Measurements from ENCODE around the gene ACSL6. TPM values are rescaled to one million over a fixed set of nuclear protein-coding genes. Genes with fewer than 3 reads are reported as not detected.

Gene ACSL6
- total RNA-seq, 1 donor from 2014 or later: 0.35 TPM

DNA sequence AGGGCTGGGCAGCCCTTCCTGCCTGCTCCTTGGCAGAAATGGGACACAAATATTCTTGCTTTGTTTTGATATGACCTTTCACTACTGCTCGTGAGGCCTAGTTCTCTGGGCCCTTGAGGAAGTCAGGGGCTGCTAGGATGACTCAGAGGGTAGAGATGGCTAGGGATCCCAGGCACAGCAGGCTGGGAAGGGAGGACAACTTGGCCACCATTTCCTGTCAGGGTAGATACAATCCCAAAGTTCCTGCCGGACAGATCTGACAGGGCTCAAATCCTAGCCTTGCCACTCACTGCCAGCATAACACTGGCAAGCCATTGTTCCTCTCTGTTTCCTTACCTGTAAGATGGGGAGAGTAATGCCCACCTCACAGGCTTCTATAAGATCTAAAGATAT, 34.2 kb downstream of the ACSL6 start:
- no peak for DNase-seq (ENCODE audit: low read depth)
- no peak overlapping the region for H3K4me3 ChIP-seq (ENCODE audit: low read depth, low read length)
- TF ChIP-seq, protein P1, sequence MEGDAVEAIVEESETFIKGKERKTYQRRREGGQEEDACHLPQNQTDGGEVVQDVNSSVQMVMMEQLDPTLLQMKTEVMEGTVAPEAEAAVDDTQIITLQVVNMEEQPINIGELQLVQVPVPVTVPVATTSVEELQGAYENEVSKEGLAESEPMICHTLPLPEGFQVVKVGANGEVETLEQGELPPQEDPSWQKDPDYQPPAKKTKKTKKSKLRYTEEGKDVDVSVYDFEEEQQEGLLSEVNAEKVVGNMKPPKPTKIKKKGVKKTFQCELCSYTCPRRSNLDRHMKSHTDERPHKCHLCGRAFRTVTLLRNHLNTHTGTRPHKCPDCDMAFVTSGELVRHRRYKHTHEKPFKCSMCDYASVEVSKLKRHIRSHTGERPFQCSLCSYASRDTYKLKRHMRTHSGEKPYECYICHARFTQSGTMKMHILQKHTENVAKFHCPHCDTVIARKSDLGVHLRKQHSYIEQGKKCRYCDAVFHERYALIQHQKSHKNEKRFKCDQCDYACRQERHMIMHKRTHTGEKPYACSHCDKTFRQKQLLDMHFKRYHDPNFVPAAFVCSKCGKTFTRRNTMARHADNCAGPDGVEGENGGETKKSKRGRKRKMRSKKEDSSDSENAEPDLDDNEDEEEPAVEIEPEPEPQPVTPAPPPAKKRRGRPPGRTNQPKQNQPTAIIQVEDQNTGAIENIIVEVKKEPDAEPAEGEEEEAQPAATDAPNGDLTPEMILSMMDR (conservative IDR thresholded peaks at IDR 0.05; ENCODE audit: low read depth, low read length): no peak

DNA sequence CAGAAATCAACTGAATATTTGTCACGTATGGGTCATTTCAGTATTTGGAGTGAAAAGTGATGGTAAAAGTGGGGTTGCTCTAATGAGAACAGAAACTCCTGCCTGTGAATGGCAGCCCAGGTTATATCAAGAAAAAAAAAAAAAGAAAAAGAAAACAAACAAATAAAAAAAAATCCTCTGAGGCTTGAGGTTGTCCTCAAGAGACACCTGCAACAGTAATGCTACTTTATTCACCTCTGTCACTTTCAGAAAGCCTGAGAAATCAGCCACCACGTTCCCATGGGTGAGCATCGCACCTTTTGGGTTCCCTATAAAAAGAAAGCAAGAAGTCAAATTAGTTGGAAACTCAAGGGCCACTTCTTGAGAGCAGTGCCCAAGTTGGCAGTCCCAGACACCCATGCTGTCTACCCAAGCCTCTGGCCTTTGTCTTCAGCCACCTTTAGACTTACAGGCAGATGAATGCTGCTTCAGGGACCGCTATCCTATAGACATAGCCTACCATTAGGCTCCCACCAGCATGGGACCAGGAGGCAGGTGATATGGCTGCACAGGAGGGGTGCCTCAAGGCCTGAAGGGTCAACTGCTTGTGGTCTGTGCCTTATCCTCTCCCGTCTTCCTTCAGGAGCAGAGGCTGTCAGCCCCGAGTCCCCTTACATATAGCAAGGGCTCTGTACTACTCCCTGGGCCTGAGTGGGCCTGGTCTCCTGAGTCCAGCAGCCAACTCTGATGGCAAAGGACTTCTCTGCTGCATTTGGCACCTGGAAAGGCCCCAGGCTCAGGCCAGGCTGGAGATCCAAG, 34.8 kb downstream of the ACSL6 start:
- TF ChIP-seq, protein P1 (conservative IDR thresholded peaks at IDR 0.05; ENCODE audit: low read depth, low read length): no peak
- no peak overlapping the region for H3K4me3 ChIP-seq (ENCODE audit: low read depth, low read length)
- no peak for DNase-seq (ENCODE audit: low read depth)

DNA sequence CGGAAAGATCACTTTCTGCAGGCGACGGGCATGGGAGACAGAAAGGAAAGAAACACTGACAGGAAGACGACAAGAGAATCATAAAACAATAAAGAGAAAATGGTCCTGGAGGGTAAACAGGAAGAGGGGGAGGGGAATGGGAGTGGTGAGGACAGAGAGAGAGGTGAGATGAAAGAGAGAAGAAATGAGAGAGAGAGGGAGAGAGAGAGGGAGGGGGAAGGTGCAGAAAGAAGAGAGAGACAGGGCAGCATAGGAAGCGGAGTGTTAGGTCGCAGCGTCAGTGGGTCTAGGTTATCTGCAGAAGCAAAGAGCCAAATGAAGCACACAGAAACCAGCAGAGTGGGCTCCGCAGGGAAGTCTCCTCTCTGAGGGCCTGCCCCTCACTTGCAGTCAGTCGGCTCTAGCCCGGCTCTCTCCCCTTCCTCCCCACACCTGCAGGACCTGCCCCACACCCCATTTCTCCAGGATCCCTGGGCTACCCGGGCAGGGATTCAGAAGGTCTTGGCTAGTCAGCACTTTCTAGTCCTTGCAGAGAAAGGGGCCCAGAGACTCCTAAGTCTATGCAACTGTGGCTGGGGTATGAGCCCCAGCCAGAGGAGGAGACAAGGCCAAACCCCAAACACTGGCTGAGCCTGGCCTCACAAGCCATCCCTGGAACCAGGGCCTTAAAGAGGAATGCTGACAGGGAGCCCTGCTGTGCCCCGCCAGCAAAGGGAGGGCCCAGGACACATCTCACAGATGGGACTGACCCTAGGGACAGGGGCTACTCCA, 36.3 kb downstream of the ACSL6 start:
- DNase-seq (ENCODE audit: low read depth): no peak
- TF ChIP-seq, protein P1 (conservative IDR thresholded peaks at IDR 0.05; ENCODE audit: low read depth, low read length): no peak
- no peak overlapping the region for H3K4me3 ChIP-seq (ENCODE audit: low read depth, low read length)

DNA sequence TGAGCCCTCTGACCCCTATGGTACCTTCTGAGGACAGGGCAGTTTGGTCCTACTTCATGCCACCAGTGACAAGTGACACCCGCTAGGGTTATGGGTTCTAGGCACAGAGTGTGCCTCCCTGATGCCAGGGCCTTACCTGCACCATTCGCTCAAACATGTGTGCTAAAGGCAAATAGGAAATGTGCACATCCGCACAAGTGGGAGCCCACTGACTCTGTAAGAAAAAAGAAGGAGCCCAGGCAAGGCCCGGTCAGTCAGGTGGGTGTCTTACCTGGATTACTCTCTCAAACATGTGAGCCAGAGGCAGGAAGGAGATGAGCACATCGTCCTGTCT, 36.9 kb downstream of the ACSL6 start:
- DNase-seq (ENCODE audit: low read depth): no peak
- TF ChIP-seq, protein P1 (conservative IDR thresholded peaks at IDR 0.05; ENCODE audit: low read depth, low read length): no peak
- no peak overlapping the region for H3K4me3 ChIP-seq (ENCODE audit: low read depth, low read length)

DNA sequence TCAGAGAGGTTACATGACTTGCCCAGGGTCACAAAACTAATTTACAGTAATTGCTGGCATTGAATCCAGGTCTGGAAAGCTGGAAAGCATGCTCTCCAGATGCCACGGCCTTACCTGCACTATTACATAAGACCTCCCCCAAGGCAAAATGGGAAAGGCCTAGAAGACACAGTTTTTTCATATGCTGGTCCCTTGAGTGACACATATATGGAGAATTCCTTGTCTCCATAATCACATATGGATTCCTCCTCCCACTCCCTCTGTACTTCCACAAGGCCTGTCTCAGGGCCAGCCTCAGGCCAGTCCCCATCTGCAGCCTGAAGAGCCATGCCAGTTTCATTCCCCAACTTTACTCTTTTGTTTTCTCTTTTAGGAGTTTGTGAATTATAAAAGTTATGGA, 37.4 kb downstream of the ACSL6 start:
- no peak for DNase-seq (ENCODE audit: low read depth)
- TF ChIP-seq, protein P1 (conservative IDR thresholded peaks at IDR 0.05; ENCODE audit: low read depth, low read length): no peak
- no peak overlapping the region for H3K4me3 ChIP-seq (ENCODE audit: low read depth, low read length)

DNA sequence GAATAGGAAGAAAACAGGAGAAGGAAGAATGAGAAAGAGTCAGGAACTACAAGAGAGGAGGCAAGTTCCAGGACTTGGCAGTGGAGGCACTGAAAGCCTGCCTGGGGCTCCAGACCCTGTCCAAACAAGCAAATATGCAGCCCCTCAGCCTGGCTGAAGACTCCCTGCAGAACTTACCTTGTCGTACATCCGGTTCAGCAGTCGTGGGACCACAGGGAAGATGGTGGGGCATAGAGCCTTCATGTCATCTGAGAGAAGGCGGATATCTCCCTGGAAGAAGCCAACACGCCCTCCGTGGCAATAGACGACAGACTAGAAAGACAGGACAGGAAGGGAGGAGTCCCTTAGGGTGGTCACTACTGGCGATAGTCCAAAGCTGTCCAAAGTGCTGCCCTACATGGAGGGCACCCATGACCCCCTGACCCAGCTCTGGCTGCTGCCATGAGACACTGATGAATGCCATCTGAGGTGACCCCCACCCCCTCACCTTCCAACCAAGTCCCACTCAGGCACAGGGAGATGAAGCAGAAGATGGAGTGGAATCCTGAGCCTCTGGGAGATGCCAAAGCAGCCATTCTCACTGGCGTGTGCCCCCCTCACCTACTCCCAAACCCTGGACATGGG, 38.3 kb downstream of the ACSL6 start:
- TF ChIP-seq, protein P1 (conservative IDR thresholded peaks at IDR 0.05; ENCODE audit: low read depth, low read length): no peak

More for the DNA sequence above, 38.3 kb downstream of the ACSL6 start:
- no peak overlapping the region for H3K4me3 ChIP-seq (ENCODE audit: low read depth, low read length)
- no peak for DNase-seq (ENCODE audit: low read depth)
